Thyroid gland (tissue), 4 donors: Measurements from ENCODE around the gene ANP32A.

ENCODE experiments used
- CTCF ChIP-seq, 6 experiments: fragments of 200-600 bp in 3 of 6; fragments of 450-650 bp in 3 of 6; sonication (generic) in 3 of 6; IDR thresholded peaks; one replicate each; pipeline ENCODE4 v1.5.1; 2016 to 2019; ENCODE audit warnings: antibody characterized with exemption in 6 of 6, mild to moderate bottlenecking in 2 of 6, inconsistent platforms in 1 of 6, moderate library complexity in 1 of 6
- POLR2A ChIP-seq, 2 donors: fragments of 450-650 bp; IDR thresholded peaks; one replicate each; pipeline ENCODE4 v1.6.1; 2017; ENCODE audit warnings: antibody characterized with exemption in 2 of 2, mild to moderate bottlenecking in 2 of 2, moderate library complexity in 1 of 2

GRCh38 chr15:68733666-68734065 lies 87.0 kb downstream of the ANP32A start:
- TF ChIP-seq POLR2A (IDR thresholded peaks at IDR 0.05) (no peak), CTCF (IDR thresholded peaks at IDR 0.05) (no peak)
